HepG2 (cell line): ENCODE measurements around the gene MEA1. TPM values are rescaled to one million over a fixed set of nuclear protein-coding genes. Genes with fewer than 3 reads are reported as not detected.

ENCODE experiments used
- ATAC-seq: fragments of 200-7000 bp; cut with Tn5 transposase; 3 replicates; pipeline ENCODE4 v1.9.1; 2020; ENCODE audit warnings: mild to moderate bottlenecking, moderate library complexity
- BruUV-seq: library from RNA; stranded (reverse); fragments of 400-500 nt; replicated peaks from 2 replicates; lab custom pipeline; 2021; lab: Mats Ljungman, UMichigan
- CTCF ChIA-PET: fragments of 300-600 bp; formaldehyde crosslinking; extraction: SDS; loops from one replicate; lab custom pipeline; 2021; ENCODE audit warnings: low total read pairs, inconsistent platforms, low intra/inter-chr PET ratio; lab: Yijun Ruan, JAX
- POLR2A ChIA-PET: fragments of 350-600 bp; sonication (Branson Sonifier 250); formaldehyde crosslinking; loops from one replicate; lab custom pipeline; 2020; ENCODE audit warnings: antibody characterized with exemption, inconsistent platforms; lab: Yijun Ruan, JAX
- DNase-seq: peaks from one replicate; pipeline ENCODE4 v3.0.0-alpha.2; 2015; ENCODE audit warnings: low spot score
- FAIRE-seq: peaks from 3 replicates; lab custom pipeline; 2011; peaks lifted over from hg19 to GRCh38; lab: Jason Lieb, UNC
- H2AFZ ChIP-seq: one replicate; pipeline ENCODE4 v1.6.1; 2011; ENCODE audit warnings: low read length, inconsistent platforms
- H3K27ac ChIP-seq: fragments of 300-600 bp; 3 replicates; pipeline ENCODE4 v1.8.0; 2011; ENCODE audit warnings: mixed run types, mild to moderate bottlenecking, mixed read lengths, low read length, inconsistent platforms; ENCODE audit not compliant: insufficient read depth; ENCODE audit errors: extremely low read length
- H3K27me3 ChIP-seq, 2 experiments: fragments of 200-600 bp in 1 of 2; 2 replicates in 1 of 2; 3 replicates in 1 of 2; pipeline versions ENCODE4 v1.6.0 to v1.8.0; 2011; ENCODE audit warnings: low read length in 2 of 2, mild to moderate bottlenecking in 2 of 2, moderate library complexity in 2 of 2, inconsistent platforms in 1 of 2; ENCODE audit not compliant: insufficient read depth in 2 of 2, control insufficient read depth in 1 of 2
- H3K36me3 ChIP-seq, 2 experiments: fragments of 200-600 bp in 1 of 2; replicated peaks in 1 of 2; 2 replicates in 1 of 2; 3 replicates in 1 of 2; pipeline versions ENCODE4 v1.5.1 to v1.8.0; 2011; ENCODE audit warnings: low read length in 2 of 2, inconsistent platforms in 1 of 2; ENCODE audit not compliant: insufficient read depth in 2 of 2, control insufficient read depth in 1 of 2
- H3K4me1 ChIP-seq: 2 replicates; pipeline ENCODE4 v1.5.1; 2012; ENCODE audit warnings: low read length, inconsistent platforms; ENCODE audit not compliant: insufficient read depth
- H3K4me2 ChIP-seq: 2 replicates; pipeline ENCODE4 v1.6.0; 2011; ENCODE audit warnings: low read depth, low read length, inconsistent platforms
- H3K4me3 ChIP-seq, 3 experiments: fragments of 200-600 bp in 1 of 3; sonication (generic), shearing (Covaris generic) in 1 of 3; replicated peaks in 1 of 3; 2 replicates each; pipeline ENCODE4 v1.5.1; 2011 to 2016; ENCODE audit warnings: low read length in 3 of 3, inconsistent platforms in 2 of 3, low read depth in 2 of 3, mild to moderate bottlenecking in 2 of 3, control low read depth in 1 of 3, mixed read lengths in 1 of 3; ENCODE audit not compliant: insufficient read depth in 1 of 3
- H3K79me2 ChIP-seq: one replicate; pipeline ENCODE4 v1.6.1; 2011; ENCODE audit warnings: low read length, inconsistent platforms; ENCODE audit not compliant: insufficient read depth
- H3K9ac ChIP-seq: 2 replicates; pipeline ENCODE4 v1.6.0; 2011; ENCODE audit warnings: mild to moderate bottlenecking, low read depth, low read length, inconsistent platforms; ENCODE audit not compliant: insufficient read depth
- H3K9me3 ChIP-seq: 2 replicates; pipeline ENCODE4 v1.5.1; 2012; ENCODE audit warnings: mild to moderate bottlenecking, low read length
- H4K20me1 ChIP-seq: 2 replicates; pipeline ENCODE4 v1.6.0; 2011; ENCODE audit warnings: inconsistent platforms, mild to moderate bottlenecking, low read length, moderate library complexity; ENCODE audit not compliant: insufficient read depth
- ATF6 ChIP-seq: sonication (generic); formaldehyde crosslinking; conservative IDR thresholded peaks from 2 replicates; pipeline ENCODE4 v1.4.0; 2020; ENCODE audit warnings: missing genetic modification reagents
- DBP ChIP-seq: sonication (generic); formaldehyde crosslinking; IDR thresholded peaks from 2 replicates; pipeline ENCODE4 v1.4.0; 2020; ENCODE audit warnings: missing genetic modification reagents; ENCODE audit errors: not compliant biosample characterization
- DDIT3 ChIP-seq: sonication (generic); formaldehyde crosslinking; IDR thresholded peaks from 2 replicates; pipeline ENCODE4 v1.4.0; 2020; ENCODE audit warnings: mild to moderate bottlenecking, missing genetic modification reagents
- FOSL2 ChIP-seq: sonication (generic); formaldehyde crosslinking; IDR thresholded peaks from 2 replicates; pipeline ENCODE4 v1.4.0; 2020; ENCODE audit warnings: missing genetic modification reagents
- GPN1 ChIP-seq: sonication (generic); formaldehyde crosslinking; IDR thresholded peaks from 2 replicates; pipeline ENCODE4 v1.5.1; 2020; ENCODE audit warnings: missing genetic modification reagents, borderline replicate concordance
- PHF21A ChIP-seq: sonication (generic); formaldehyde crosslinking; IDR thresholded peaks from 2 replicates; pipeline ENCODE4 v1.5.0; 2020; ENCODE audit warnings: mild to moderate bottlenecking, missing genetic modification reagents
- PHF5A ChIP-seq: IDR thresholded peaks from one replicate; pipeline ENCODE4 v1.6.1; 2018; ENCODE audit warnings: low read depth, missing genetic modification reagents; ENCODE audit not compliant: unreplicated experiment
- PREB ChIP-seq: sonication (generic); formaldehyde crosslinking; IDR thresholded peaks from 2 replicates; pipeline ENCODE4 v1.4.0; 2020; ENCODE audit warnings: missing genetic modification reagents
- RARG ChIP-seq: sonication (generic); formaldehyde crosslinking; IDR thresholded peaks from 2 replicates; pipeline ENCODE4 v1.4.0; 2020; ENCODE audit warnings: low read depth, mild to moderate bottlenecking, missing genetic modification reagents
- SALL2 ChIP-seq: sonication (generic); formaldehyde crosslinking; IDR thresholded peaks from 2 replicates; pipeline ENCODE4 v1.8.1; 2023; ENCODE audit warnings: mild to moderate bottlenecking, missing genetic modification reagents, inconsistent platforms
- SKI ChIP-seq: fragments of 450-650 bp; IDR thresholded peaks from one replicate; pipeline ENCODE4 v1.6.1; 2018; ENCODE audit warnings: mild to moderate bottlenecking; ENCODE audit not compliant: partially characterized antibody
- SP5 ChIP-seq: IDR thresholded peaks from 2 replicates; pipeline ENCODE4 v1.6.1; 2016; ENCODE audit warnings: low read depth, borderline replicate concordance
- TIGD3 ChIP-seq: sonication (generic); formaldehyde crosslinking; IDR thresholded peaks from 2 replicates; pipeline ENCODE4 v1.5.1; 2020; ENCODE audit warnings: mild to moderate bottlenecking, missing genetic modification reagents, borderline replicate concordance
- TMF1 ChIP-seq: sonication (generic); formaldehyde crosslinking; IDR thresholded peaks from 2 replicates; pipeline ENCODE4 v1.8.1; 2022; ENCODE audit warnings: low read depth, missing genetic modification reagents
- ZBTB20 ChIP-seq: sonication (generic); formaldehyde crosslinking; IDR thresholded peaks from 2 replicates; pipeline ENCODE4 v1.8.1; 2023; ENCODE audit warnings: missing genetic modification reagents, low read depth, mild to moderate bottlenecking, borderline replicate concordance
- ZNF430 ChIP-seq: sonication (generic); formaldehyde crosslinking; IDR thresholded peaks from 2 replicates; pipeline ENCODE4 v1.9.0; 2021; ENCODE audit warnings: mild to moderate bottlenecking, missing genetic modification reagents
- ZNF552 ChIP-seq: sonication (generic); formaldehyde crosslinking; IDR thresholded peaks from 2 replicates; pipeline ENCODE4 v1.9.0; 2022; ENCODE audit warnings: missing genetic modification reagents, mild to moderate bottlenecking, borderline replicate concordance
- ZNF614 ChIP-seq: IDR thresholded peaks from 2 replicates; pipeline ENCODE4 v1.6.1; 2018; ENCODE audit warnings: missing biosample characterization, missing genetic modification reagents, inconsistent platforms, borderline replicate concordance
- ZNF816 ChIP-seq: sonication (generic); formaldehyde crosslinking; IDR thresholded peaks from 2 replicates; pipeline ENCODE4 v1.8.0; 2022; ENCODE audit warnings: missing genetic modification reagents, mild to moderate bottlenecking, borderline replicate concordance
- ZSCAN29 ChIP-seq: sonication (generic); formaldehyde crosslinking; conservative IDR thresholded peaks from 2 replicates; pipeline ENCODE4 v1.4.0; 2020; ENCODE audit warnings: mild to moderate bottlenecking, missing genetic modification reagents
- WGBS: methylation state at CpG from one replicate; pipeline ENCODE4 v1.1.6; 2017; ENCODE audit warnings: low lambda C conversion rate; 5-methylcytosine and 5-hydroxymethylcytosine counted together
- in situ Hi-C: cut with HindIII; loops from 2 replicates; pipeline ENCODE4 v1.10.0; 2017; ENCODE audit warnings: low pct_unique_long_range_greater_than_20kb; ENCODE audit not compliant: extremely low pct_ligation_motif_present
- intact Hi-C: fragments of 100-400 bp; cut with micrococcal nuclease; formaldehyde crosslinking; loops from one replicate; pipeline ENCODE4 v1.10.0; 2022; ENCODE audit not compliant: unreplicated experiment
- polyA plus RNA-seq, 8 experiments: library from polyadenylated mRNA; depleted of rRNA in 3 of 8; stranded (reverse) in 7 of 8; unstranded in 1 of 8; fragments of >200 nt; fragmentation: Illumina TruSeq in 4 of 8; extraction: Trizol in 4 of 8; gene quantifications; 2 replicates each; pipeline versions ENCODE4 v1.2.1 to v1.2.3, GENCODE V29; 2011 to 2016; ENCODE audit warnings: low read depth in 4 of 8, missing spikeins in 1 of 8, mixed read lengths in 1 of 8; ENCODE audit not compliant: insufficient read depth in 1 of 8
- total RNA-seq, 5 experiments: library from RNA; depleted of rRNA; stranded (reverse); fragments of >200 nt; fragmentation: Illumina TruSeq; extraction: Trizol; gene quantifications; 2 replicates each; pipeline ENCODE4 v1.2.3, GENCODE V29; 2016; ENCODE audit warnings: low read depth in 1 of 5

MEA1 gene
- total and polyA plus RNA-seq, 2 of the 13 experiments (the other 11 are each of a cell fraction or from before 2014, with no cell fraction given), result 75.6 to 86.2 TPM

- no peak overlapping the region for H3K27ac ChIP-seq
- no peaks in the 10 kb centered on the region for H3K79me2 ChIP-seq
- no TSS peak for BruUV-seq
- no peak overlapping the region for H3K4me3 ChIP-seq
- no peaks in the 10 kb centered on the region for H3K9me3 ChIP-seq
- peaks cover 33% of the 10 kb centered on the region for H3K4me1 ChIP-seq
- H3K36me3 ChIP-seq, result 0 out of 5 replicates have a peak, but pooled peaks cover 0 to 1% of the 10 kb centered on the region in 2 experiments
- ATAC-seq (no peak), DNase-seq (no peak), FAIRE-seq (no peak)
- ChIA-PET POLR2A (interaction anchor here (0.7 to 4.3 kb wide), 3 partner anchors 23 to 213 kb away, joined by 3 to 36 read pairs (median 13); partner anchors contain the start of gene CNPY3), CTCF (no interaction called here)
- H4K20me1 ChIP-seq, result no peaks in the 10 kb centered on the region
- no peak overlapping the region for H2AFZ ChIP-seq
- no peak for TF ChIP-seq PHF5A (CRISPR knock-in tag)
- TF ChIP-seq ZNF614 (CRISPR knock-in tag), result no peak
- no peak for TF ChIP-seq SKI
- TF ChIP-seq PHF21A (CRISPR knock-in tag), result no peak
- no peak for TF ChIP-seq SALL2 (CRISPR knock-in tag)
- TF ChIP-seq FOSL2 (CRISPR knock-in tag), result no peak
- no peak for TF ChIP-seq DBP (CRISPR knock-in tag)
- TF ChIP-seq ZNF816, result no peak
- TF ChIP-seq ZBTB20 (CRISPR knock-in tag), result no peak
- TF ChIP-seq TMF1, result no peak
- no peak for TF ChIP-seq DDIT3 (CRISPR knock-in tag)
- no peak for TF ChIP-seq ZNF430 (CRISPR knock-in tag)
- TF ChIP-seq GPN1 (CRISPR knock-in tag), result no peak
- TF ChIP-seq ZNF552 (CRISPR knock-in tag), result no peak
- TF ChIP-seq ZSCAN29, result no peak
- no peak for TF ChIP-seq ATF6 (CRISPR knock-in tag)
- no peak for TF ChIP-seq TIGD3 (CRISPR knock-in tag)
- TF ChIP-seq SP5, result no peak
- no peak for TF ChIP-seq RARG (CRISPR knock-in tag)
- TF ChIP-seq PREB (CRISPR knock-in tag), result no peak
- no peak overlapping the region for H3K4me2 ChIP-seq
- in situ Hi-C loops, result no loop called here
- WGBS, result 91% methylated on average over 12 of the region's 12 CpGs
- no peaks in the 10 kb centered on the region; a peak in 1 of 5 replicates for H3K27me3 ChIP-seq
- intact Hi-C loops, result loop anchor here (5.0 kb wide), 1 partner anchor 50 kb away; the partner anchor contains the start of genes KLHDC3 and MEA1
- H3K9ac ChIP-seq, result no peak overlapping the region
These were observed 51.6 kb downstream of the MEA1 start for GRCh38 chr6:42962096-42962495.
